H9 (cell line): Measurements from ENCODE around the gene ARHGEF7. TPM values are rescaled to one million over a fixed set of nuclear protein-coding genes. Genes with fewer than 3 reads are reported as not detected.

Experiments
- DNase-seq: peaks from one replicate; pipeline ENCODE4 v3.0.0-alpha.2; 2017
- H2AFZ ChIP-seq: one replicate; pipeline ENCODE4 v1.6.1; 2013; ENCODE audit warnings: mild to moderate bottlenecking, low read length, control low read depth, moderate library complexity
- H2AK5ac ChIP-seq: 2 replicates; pipeline ENCODE4 v1.6.1; 2013; ENCODE audit warnings: low read length, control low read depth, mixed read lengths; ENCODE audit not compliant: insufficient read length
- H2BK120ac ChIP-seq: one replicate; pipeline ENCODE4 v1.6.1; 2013; ENCODE audit warnings: low read depth, mild to moderate bottlenecking, low read length, control low read depth, inconsistent platforms; ENCODE audit not compliant: poor library complexity, severe bottlenecking
- H2BK12ac ChIP-seq: 2 replicates; pipeline ENCODE4 v1.6.1; 2013; ENCODE audit warnings: low read length, control low read depth, mixed read lengths, low read depth; ENCODE audit not compliant: insufficient read length
- H2BK15ac ChIP-seq: 2 replicates; pipeline ENCODE4 v1.6.1; 2013; ENCODE audit warnings: low read depth, low read length, control low read depth
- H2BK20ac ChIP-seq: one replicate; pipeline ENCODE4 v1.6.1; 2013; ENCODE audit warnings: low read depth, mild to moderate bottlenecking, low read length, control low read depth, inconsistent platforms; ENCODE audit not compliant: poor library complexity, severe bottlenecking
- H2BK5ac ChIP-seq: 2 replicates; pipeline ENCODE4 v1.6.1; 2013; ENCODE audit warnings: low read length, control low read depth, mixed read lengths; ENCODE audit not compliant: insufficient read length
- H3K14ac ChIP-seq: 2 replicates; pipeline ENCODE4 v1.6.1; 2013; ENCODE audit warnings: low read length, control low read depth; ENCODE audit not compliant: insufficient read depth
- H3K18ac ChIP-seq: 2 replicates; pipeline ENCODE4 v1.6.1; 2013; ENCODE audit warnings: low read depth, mild to moderate bottlenecking, mixed read lengths, low read length, control low read depth; ENCODE audit not compliant: insufficient read length
- H3K23ac ChIP-seq: 2 replicates; pipeline ENCODE4 v1.6.1; 2013; ENCODE audit warnings: low read length, control low read depth, mixed read lengths, low read depth; ENCODE audit not compliant: insufficient read length
- H3K23me2 ChIP-seq: 2 replicates; pipeline ENCODE4 v1.6.1; 2013; ENCODE audit warnings: low read depth, mild to moderate bottlenecking, mixed read lengths, low read length, control low read depth; ENCODE audit not compliant: insufficient read length, poor library complexity, severe bottlenecking
- H3K27ac ChIP-seq: 2 replicates; pipeline ENCODE4 v1.5.1; 2013; ENCODE audit warnings: low read length, control low read depth, mixed read lengths, low read depth; ENCODE audit not compliant: insufficient read length
- H3K27me3 ChIP-seq: 2 replicates; pipeline ENCODE4 v1.6.1; 2013; ENCODE audit warnings: low read length, control low read depth, inconsistent platforms; ENCODE audit not compliant: insufficient read depth
- H3K4ac ChIP-seq: 2 replicates; pipeline ENCODE4 v1.6.1; 2013; ENCODE audit warnings: low read depth, mild to moderate bottlenecking, control low read depth, inconsistent platforms, low read length, moderate library complexity
- H3K4me1 ChIP-seq: 2 replicates; pipeline ENCODE4 v1.6.1; 2013; ENCODE audit warnings: low read length, control low read depth, inconsistent platforms; ENCODE audit not compliant: insufficient read depth
- H3K4me2 ChIP-seq: 2 replicates; pipeline ENCODE4 v1.6.1; 2013; ENCODE audit warnings: low read length, control low read depth, mixed read lengths; ENCODE audit not compliant: insufficient read length, insufficient read depth
- H3K56ac ChIP-seq: 2 replicates; pipeline ENCODE4 v1.6.1; 2013; ENCODE audit warnings: low read depth, mild to moderate bottlenecking, mixed read lengths, low read length, control low read depth; ENCODE audit not compliant: insufficient read length
- H3K79me1 ChIP-seq: 2 replicates; pipeline ENCODE4 v1.6.1; 2013; ENCODE audit warnings: low read depth, mild to moderate bottlenecking, moderate library complexity, low read length, control low read depth, inconsistent platforms; ENCODE audit not compliant: insufficient read depth, poor library complexity, severe bottlenecking
- H3K79me2 ChIP-seq: 2 replicates; pipeline ENCODE4 v1.6.1; 2013; ENCODE audit warnings: low read length, control low read depth, inconsistent platforms; ENCODE audit not compliant: insufficient read depth
- H3K9ac ChIP-seq: 2 replicates; pipeline ENCODE4 v1.6.1; 2013; ENCODE audit warnings: low read length, control low read depth, mixed read lengths; ENCODE audit not compliant: insufficient read length; ENCODE audit errors: extremely low read depth
- H3K9me3 ChIP-seq: one replicate; pipeline ENCODE4 v1.6.1; 2013; ENCODE audit warnings: low read depth, low read length, inconsistent platforms; ENCODE audit not compliant: control insufficient read depth
- H3T11ph ChIP-seq: one replicate; pipeline ENCODE4 v1.6.1; 2013; ENCODE audit warnings: mild to moderate bottlenecking, low read length, control low read depth, inconsistent platforms
- H4K20me1 ChIP-seq: one replicate; pipeline ENCODE4 v1.6.1; 2013; ENCODE audit not compliant: control insufficient read depth, insufficient read length, insufficient read depth
- H4K5ac ChIP-seq: 2 replicates; pipeline ENCODE4 v1.6.1; 2013; ENCODE audit warnings: low read depth, mild to moderate bottlenecking, mixed read lengths, low read length, control low read depth; ENCODE audit not compliant: insufficient read length
- H4K8ac ChIP-seq: replicated peaks from 2 replicates; pipeline ENCODE4 v1.6.1; 2013; ENCODE audit warnings: low read length, control low read depth, mixed read lengths, low read depth; ENCODE audit not compliant: insufficient read length
- H4K91ac ChIP-seq: 2 replicates; pipeline ENCODE4 v1.6.1; 2013; ENCODE audit warnings: low read depth, mild to moderate bottlenecking, moderate library complexity, mixed read lengths, low read length, control low read depth; ENCODE audit not compliant: insufficient read length
- H3K27ac Mint-ChIP-seq, 3 experiments: 2 replicates in 2 of 3; 3 replicates in 1 of 3; pipeline ENCODE4 v1.8.0; 2020 to 2021; ENCODE audit warnings: mixed read lengths in 3 of 3, mild to moderate bottlenecking in 1 of 3, moderate library complexity in 1 of 3
- H3K27me3 Mint-ChIP-seq: 2 replicates; pipeline ENCODE4 v1.8.0; 2021; ENCODE audit warnings: low read depth, mild to moderate bottlenecking, moderate library complexity, mixed read lengths
- H3K36me3 Mint-ChIP-seq, 3 experiments: 2 replicates in 2 of 3; 3 replicates in 1 of 3; pipeline ENCODE4 v1.8.0; 2020 to 2021; ENCODE audit warnings: low read depth in 3 of 3, mixed read lengths in 3 of 3; ENCODE audit not compliant: insufficient read depth in 1 of 3
- H3K4me1 Mint-ChIP-seq, 2 experiments: 2 replicates each; pipeline ENCODE4 v1.8.0; 2020; ENCODE audit warnings: mixed read lengths in 2 of 2
- H3K4me3 Mint-ChIP-seq, 2 experiments: 2 replicates in 1 of 2; 3 replicates in 1 of 2; pipeline ENCODE4 v1.8.0; 2020 to 2021; ENCODE audit warnings: mild to moderate bottlenecking in 2 of 2, mixed read lengths in 2 of 2, moderate library complexity in 1 of 2
- H3K9me3 Mint-ChIP-seq, 2 experiments: 2 replicates in 1 of 2; 3 replicates in 1 of 2; pipeline ENCODE4 v1.8.0; 2020; ENCODE audit warnings: mild to moderate bottlenecking in 2 of 2, mixed read lengths in 2 of 2, moderate library complexity in 1 of 2
- CTCF ChIP-seq: fragments of 200-600 bp; sonication (generic); conservative IDR thresholded peaks from 3 replicates; pipeline ENCODE4 v1.8.0; 2021; ENCODE audit warnings: antibody characterized with exemption, mild to moderate bottlenecking
- WGBS: extraction: QIAGEN DNeasy Blood & Tissue Kit; methylation state at CpG from one replicate; pipeline ENCODE4 v1.1.7; 2013; ENCODE audit warnings: missing lambda C conversion rate, low lambda C conversion rate, mixed read lengths; ENCODE audit not compliant: insufficient read length; ENCODE audit errors: extremely low coverage; 5-methylcytosine and 5-hydroxymethylcytosine counted together
- total RNA-seq: library from RNA; stranded (reverse); gene quantifications from 2 replicates; pipeline ENCODE4 v1.2.1, GENCODE V29; 2021

The ARHGEF7 gene
- total RNA-seq, 1 experiment from 2014 or later, result 51.9 TPM

- Mint-ChIP-seq H3K4me1 (no peaks in the 10 kb centered on the region), H3K9me3 (no peaks in the 10 kb centered on the region), H3K27me3 (no peaks in the 10 kb centered on the region), H3K36me3 (peaks cover 10 to 57% (median 48%) of the 10 kb centered on the region in 3 experiments; a peak in 6 of 7 replicates), H3K27ac (peak overlapping the region in 2 of 3 experiments; percentile 41 to 94; a peak in 2 of 7 replicates), H3K4me3 (no peak overlapping the region)
- no peak for DNase-seq
- Histone ChIP-seq H2BK15ac (no peak overlapping the region), H3K18ac (no peak overlapping the region), H3K27ac (no peak overlapping the region), H4K20me1 (no peaks in the 10 kb centered on the region), H3K9ac (no peak overlapping the region), H3T11ph (no peak overlapping the region), H2AFZ (no peak overlapping the region), H3K4ac (no peak overlapping the region), H3K9me3 (no peaks in the 10 kb centered on the region), H4K5ac (no peak overlapping the region), H4K8ac (no peak overlapping the region), H3K14ac (no peak overlapping the region), H3K4me1 (no peaks in the 10 kb centered on the region), H3K23ac (no peak overlapping the region), H2BK20ac (no peak overlapping the region), H2BK120ac (no peak overlapping the region), H2AK5ac (no peak overlapping the region), H2BK12ac (no peak overlapping the region), H3K4me2 (no peak overlapping the region), H3K23me2 (no peaks in the 10 kb centered on the region), H3K79me2 (no peaks in the 10 kb centered on the region), H2BK5ac (no peak overlapping the region), H3K56ac (no peak overlapping the region), H3K27me3 (no peaks in the 10 kb centered on the region), H4K91ac (no peak overlapping the region), H3K79me1 (no peaks in the 10 kb centered on the region)
- no peak for TF ChIP-seq CTCF
- no CpG with 5 or more reads among the region's 7 CpGs for WGBS
Observed at GRCh38 chr13:111272117-111272516, 157.0 kb downstream of the ARHGEF7 start.
